ENCODE data around the gene SEMA3D.

- TF ChIP-seq CTCF (IDR thresholded peaks at IDR 0.05) (no peak), POLR2A (IDR thresholded peaks at IDR 0.05) (no peak)
Measured at GRCh38 chr7:85090143-85090542, 96.7 kb downstream of the SEMA3D start.
